GM12873 (cell line): ENCODE data around the gene ST8SIA2.

ENCODE experiments used
- TF ChIP-seq, protein P1 (sequence below): IDR thresholded peaks from 2 replicates; pipeline ENCODE4 v1.5.1; 2012; ENCODE audit warnings: low read depth, mild to moderate bottlenecking, moderate library complexity, low read length, control low read depth; ENCODE audit not compliant: insufficient read depth; ENCODE audit errors: missing control alignments

ST8SIA2 gene

DNA sequence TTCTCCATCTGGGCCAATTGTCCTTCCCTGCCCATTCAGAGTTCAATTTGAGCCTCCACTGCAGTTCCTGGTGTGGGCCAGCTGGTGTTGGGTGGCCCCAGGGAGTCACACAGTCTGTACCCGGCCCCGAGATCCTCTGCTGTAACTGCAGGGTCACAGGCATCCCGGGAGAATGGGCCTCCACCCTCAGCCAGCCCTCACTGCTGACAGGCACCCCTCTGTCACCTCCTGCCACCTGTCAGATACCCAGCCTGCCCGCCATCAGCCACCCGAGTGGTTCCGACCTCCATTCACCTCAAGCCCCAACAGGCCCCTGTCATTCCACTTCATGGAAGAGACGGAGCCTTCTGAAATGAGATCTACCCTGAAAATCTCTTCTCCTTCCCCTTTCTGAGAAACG lies 73.2 kb downstream of the ST8SIA2 start:
- TF ChIP-seq, protein P1, sequence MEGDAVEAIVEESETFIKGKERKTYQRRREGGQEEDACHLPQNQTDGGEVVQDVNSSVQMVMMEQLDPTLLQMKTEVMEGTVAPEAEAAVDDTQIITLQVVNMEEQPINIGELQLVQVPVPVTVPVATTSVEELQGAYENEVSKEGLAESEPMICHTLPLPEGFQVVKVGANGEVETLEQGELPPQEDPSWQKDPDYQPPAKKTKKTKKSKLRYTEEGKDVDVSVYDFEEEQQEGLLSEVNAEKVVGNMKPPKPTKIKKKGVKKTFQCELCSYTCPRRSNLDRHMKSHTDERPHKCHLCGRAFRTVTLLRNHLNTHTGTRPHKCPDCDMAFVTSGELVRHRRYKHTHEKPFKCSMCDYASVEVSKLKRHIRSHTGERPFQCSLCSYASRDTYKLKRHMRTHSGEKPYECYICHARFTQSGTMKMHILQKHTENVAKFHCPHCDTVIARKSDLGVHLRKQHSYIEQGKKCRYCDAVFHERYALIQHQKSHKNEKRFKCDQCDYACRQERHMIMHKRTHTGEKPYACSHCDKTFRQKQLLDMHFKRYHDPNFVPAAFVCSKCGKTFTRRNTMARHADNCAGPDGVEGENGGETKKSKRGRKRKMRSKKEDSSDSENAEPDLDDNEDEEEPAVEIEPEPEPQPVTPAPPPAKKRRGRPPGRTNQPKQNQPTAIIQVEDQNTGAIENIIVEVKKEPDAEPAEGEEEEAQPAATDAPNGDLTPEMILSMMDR = no peak

DNA sequence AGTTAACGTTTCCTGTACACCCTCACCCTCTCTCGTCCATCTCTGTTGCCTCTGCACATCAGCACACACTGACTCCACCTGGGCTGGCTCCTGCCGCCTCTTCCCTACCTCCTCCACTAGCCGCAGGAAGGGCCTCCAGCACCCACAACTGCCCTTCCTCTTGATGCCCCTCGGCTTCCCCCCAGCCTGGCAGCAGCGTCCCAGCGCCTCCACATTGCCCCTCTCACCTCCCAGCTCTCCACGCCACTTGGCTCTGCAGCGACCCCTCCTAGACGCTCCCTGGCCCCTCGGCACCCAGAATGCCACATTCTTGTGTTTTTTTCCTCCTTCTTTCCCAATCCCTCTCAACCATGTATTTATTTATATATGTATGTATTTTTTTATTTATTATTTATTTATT lies 73.6 kb downstream of the ST8SIA2 start:
- TF ChIP-seq, protein P1 = no peak

DNA sequence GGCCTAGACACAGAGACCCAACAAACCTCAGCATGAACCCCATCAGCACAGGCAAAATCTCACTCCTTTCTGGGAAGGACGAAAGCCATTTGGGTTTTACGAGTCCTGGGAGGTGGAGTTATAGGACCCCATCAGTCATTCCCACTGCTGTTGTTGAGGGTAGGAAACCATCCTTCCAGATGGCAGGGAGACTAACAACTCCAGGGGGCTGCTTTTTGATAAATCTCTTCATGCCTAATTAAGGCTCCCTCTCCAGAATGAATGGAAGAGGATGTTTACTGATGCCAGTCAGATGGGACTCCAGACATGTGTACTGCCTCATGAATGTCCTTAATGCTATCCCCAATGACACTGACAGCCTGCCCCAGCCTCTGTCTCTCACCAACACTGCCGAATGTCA lies 75.3 kb downstream of the ST8SIA2 start:
- TF ChIP-seq, protein P1 = no peak

DNA sequence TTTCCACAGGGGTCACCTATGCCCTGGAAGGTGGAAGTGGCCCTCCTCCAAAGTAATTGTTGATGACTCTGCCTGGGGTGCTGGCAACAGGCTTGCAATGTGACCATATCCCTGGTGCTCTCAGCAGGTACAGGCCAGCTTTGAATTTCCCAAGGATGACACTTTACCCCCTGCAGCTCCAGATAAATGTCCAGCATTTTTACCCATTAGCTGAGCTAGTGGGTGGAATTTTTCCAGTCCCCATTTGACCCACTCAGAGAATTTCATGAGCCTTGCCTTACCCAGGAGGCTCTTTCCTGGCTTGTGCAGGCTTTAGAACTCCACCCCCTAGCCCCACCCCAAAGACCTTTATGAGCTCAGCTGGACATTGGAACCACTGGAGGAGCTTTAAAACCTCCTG lies 77.6 kb downstream of the ST8SIA2 start:
- TF ChIP-seq, protein P1 = no peak

DNA sequence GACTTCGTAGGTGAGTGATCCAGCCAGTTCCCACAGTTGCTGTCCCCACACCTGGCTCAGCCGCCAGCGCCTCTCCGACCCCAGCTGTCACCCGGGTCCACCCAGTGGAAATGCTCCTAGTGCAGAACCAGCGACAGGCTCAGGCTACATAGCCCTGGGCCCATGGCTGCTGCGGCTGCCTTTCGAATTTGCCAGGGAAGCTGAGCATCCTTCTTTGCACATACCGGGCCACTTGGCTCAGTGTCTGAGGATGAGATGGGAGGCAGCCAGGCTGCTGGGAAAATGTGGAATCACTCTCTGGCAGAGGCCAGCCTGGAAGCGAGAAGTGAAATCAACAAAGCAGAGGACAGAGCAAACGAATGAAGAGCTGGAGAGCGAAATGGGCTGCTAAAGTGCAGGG lies 80.1 kb downstream of the ST8SIA2 start:
- TF ChIP-seq, protein P1 = no peak

DNA sequence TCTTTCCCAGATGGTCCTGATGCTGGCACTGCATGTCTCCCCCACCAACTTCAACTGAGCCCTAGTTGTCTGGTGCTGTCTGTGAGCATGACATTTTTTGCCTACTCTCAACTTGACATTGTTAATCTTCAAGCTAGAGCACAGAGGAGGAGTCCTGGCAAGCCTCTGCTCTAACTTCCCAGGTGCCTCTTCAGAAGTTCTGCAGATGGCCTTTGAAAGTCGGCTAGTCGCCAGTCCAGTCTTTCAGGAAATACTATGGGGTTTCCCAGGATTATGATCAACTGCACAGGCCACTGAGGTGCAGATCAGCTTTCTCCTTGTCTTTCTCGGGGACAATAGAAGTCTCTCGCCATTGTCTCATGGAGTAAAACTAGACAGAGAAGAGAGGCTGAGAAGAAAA lies 86.7 kb downstream of the ST8SIA2 start:
- TF ChIP-seq, protein P1 = no peak

DNA sequence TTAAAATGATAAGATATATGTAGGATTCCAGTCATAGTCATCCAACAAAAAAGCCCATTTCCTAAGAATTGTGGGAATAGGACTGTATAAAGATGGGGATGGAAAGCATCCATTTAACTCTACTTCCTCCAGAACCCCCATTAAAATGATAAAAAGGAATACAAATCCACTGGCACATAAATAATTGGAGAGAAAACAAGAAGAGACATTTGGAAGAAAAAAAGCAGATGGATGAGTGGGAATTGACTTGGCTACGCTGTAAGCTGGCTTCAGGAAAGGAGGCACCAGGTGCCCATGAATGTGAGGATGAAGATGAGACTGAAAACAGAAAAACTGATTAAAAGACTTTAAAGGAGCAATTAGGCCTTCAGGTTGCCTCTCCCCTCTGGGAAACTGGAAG lies 91.8 kb downstream of the ST8SIA2 start:
- TF ChIP-seq, protein P1 = no peak

DNA sequence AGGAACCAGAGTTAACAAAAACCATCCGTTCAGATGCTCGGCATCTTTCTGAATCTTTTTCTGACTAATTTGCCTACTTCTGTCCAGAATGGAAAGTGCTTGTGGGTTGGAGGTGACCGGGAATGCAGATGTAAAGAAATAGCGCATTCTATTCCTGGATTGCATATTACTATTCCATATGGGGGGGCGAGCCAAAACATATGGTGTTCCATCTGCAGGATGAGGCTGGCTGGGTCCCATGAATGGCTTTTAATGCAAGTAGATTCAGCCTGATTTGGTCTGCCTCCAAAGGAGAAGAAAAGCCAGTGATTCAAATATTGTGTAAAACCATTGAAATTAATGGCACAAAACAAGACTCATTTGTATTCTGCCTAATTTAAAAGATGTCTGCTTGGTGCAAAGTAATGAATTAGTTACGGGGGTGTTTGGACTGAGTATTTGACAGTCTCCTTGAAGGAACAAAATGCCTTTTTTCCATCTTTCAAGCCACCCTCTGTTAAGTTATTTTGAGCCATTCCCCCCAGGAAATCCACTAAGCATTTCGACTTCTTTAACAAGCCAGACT lies 99.0 kb downstream of the ST8SIA2 start:
- TF ChIP-seq, protein P1 = no peak
